Retinal pigment epithelial cell (primary cell): ENCODE measurements around the gene MED27.

Source experiments
- DNase-seq: peaks from one replicate; pipeline ENCODE4 v3.0.0-alpha.2; 2010; ENCODE audit warnings: low read depth
- H3K4me3 ChIP-seq: 2 replicates; pipeline ENCODE4 v1.5.1; 2011; ENCODE audit warnings: mild to moderate bottlenecking, low read length, control low read depth, moderate library complexity
- CTCF ChIP-seq: conservative IDR thresholded peaks from 2 replicates; pipeline ENCODE4 v1.5.1; 2011; ENCODE audit warnings: low read depth, low read length, control low read depth, inconsistent platforms

The MED27 gene

DNA sequence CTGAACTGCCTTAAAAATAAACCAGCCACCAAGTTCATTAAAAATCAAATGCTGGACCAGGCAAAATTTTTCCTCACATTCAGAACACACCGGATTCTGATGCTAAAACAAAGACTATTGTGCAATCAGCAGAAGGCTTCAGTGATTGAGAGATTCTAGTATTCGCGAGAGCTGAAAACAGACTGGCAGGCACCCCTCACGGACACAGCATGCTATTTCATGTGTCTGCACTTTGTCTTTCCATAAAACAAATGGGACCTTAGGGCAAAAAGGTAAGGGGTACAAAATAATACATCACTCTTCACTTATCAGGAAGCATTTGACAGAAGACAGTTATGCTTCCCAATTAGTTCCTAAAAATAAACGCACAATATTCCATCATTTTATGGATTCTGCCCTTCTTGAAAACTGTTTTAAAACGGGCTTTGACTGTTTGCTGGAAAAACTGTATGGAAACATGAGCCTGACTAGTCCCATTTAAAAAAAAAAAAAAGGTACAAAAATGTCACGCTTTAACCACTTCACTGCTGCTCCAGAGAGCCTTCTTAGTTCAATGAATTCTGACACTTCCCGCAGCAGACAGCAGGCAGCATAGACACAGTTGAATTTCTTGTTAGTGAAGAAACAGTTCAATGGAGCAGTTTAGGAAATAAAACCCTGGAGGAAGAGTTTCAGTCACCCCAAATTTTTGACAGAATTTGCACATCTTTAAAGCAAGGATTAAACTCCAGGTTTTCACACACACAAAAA lies 99.2 kb downstream of the MED27 start:
- no peak for TF ChIP-seq CTCF
- no peak for DNase-seq
- H3K4me3 ChIP-seq: no peak overlapping the region

DNA sequence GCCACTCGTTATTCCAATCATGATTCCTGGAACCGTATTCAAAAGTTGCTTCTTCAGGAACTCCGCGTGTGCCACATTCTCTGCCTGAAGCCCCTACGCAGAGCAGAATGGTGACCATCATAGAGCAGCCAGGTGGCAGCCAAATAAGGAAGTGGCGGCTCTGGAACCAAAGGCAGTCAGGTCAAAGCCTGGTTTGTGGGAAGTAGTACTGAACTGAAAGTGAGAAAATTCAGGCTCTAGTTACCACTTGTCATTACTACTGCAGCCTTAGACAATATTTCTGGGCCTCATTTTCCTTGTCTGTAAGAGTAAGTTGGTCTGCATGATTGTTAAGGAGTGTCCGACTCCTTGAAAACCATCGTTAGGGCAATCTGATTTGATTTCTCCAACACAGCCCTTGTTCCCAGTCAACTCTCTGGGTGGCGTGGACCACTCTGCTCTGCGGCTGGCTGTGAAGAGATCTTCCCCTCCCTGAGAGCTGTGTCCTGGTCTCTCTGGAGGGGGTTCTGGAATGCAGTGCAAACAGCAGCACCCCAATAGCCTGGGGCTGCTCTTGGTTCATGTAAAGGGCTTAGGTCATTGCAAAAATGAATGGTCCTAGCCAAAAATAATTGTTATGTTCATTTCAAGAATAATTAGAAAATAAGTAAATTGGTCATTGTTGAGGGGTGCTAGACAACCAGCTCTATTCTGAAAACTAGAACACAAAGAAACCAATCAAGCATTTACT lies 102.4 kb downstream of the MED27 start:
- TF ChIP-seq CTCF: no peak
- no peak for DNase-seq
- no peak overlapping the region for H3K4me3 ChIP-seq

DNA sequence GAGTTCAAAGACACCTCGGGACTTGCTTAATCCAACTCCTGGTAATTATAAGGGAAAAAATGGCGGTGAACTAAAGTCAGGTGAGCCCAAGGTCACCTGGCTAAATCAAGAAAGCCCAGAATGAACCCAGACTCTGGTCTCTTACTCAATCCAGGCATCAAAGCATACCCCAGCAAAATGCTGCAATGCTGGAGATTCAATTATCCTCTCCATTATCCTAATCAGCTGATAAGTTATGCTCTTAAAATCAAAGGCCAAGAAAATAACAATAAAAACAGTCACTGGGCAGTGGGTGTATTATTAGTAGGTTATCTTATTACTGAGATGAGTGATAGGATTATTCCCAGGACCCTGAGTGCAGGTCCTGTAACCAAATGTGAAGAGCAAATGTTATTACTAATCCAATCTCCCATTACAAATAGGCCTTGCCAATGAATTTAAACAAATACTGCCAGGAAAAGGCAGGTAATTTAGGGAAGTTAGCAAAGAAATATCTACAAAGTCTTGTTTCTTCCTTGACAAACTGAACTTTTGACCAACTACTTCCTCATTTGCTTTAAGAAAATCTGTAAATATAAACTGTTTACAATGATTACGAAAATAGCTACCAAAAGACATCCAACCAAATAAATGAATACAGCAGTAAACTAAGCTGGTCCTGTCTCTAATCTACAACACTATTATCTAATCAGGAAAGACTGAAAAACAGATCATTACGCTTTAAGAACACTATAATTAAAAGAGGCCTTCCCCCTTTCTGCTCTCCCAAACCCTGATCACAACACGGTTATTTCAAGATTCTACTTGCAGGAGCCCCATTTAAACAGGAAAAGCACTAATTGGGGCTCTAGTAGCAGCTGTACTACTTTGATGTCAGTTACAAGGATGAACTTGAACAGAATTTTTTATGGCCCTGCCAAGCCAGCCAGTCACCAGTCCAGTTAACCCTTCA lies 103.2 kb downstream of the MED27 start:
- H3K4me3 ChIP-seq: no peak overlapping the region
- TF ChIP-seq CTCF: no peak

GRCh38 chr9:131972889-131973288 lies 106.8 kb downstream of the MED27 start:
- no peak overlapping the region for H3K4me3 ChIP-seq
- TF ChIP-seq CTCF: no peak
- no peak for DNase-seq

More for the DNA sequence above, 103.2 kb downstream of the MED27 start:
- DNase-seq: no peak

DNA sequence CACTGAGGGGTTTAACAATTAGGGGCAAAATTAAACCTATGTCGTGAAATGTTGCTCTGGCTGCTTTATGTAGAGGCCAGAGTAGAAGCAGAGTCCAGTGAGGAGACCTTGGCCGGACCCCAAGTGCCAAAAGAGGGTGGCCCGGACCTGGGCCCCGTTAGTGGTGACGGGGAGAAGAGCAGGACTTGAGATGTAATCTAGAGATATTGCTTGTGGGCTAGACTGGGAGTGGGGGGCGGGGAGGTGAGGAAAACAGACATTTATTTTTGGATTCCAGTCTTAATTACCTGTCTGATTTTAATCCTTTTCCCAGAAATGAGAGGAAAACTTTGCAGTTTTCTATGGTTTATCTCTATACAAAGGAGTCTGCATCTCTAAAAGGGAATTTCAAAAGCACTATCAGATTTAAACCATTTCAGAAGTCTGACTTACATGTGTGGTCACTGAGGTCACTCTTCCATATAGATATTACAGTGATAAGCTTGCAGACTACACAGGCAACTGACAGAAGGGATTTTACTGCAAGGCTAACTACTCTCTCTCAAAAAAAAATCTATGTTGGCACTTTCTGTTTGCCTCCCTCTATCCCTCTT lies 108.1 kb downstream of the MED27 start:
- H3K4me3 ChIP-seq: no peak overlapping the region
- no peak for DNase-seq
- TF ChIP-seq CTCF: no peak

DNA sequence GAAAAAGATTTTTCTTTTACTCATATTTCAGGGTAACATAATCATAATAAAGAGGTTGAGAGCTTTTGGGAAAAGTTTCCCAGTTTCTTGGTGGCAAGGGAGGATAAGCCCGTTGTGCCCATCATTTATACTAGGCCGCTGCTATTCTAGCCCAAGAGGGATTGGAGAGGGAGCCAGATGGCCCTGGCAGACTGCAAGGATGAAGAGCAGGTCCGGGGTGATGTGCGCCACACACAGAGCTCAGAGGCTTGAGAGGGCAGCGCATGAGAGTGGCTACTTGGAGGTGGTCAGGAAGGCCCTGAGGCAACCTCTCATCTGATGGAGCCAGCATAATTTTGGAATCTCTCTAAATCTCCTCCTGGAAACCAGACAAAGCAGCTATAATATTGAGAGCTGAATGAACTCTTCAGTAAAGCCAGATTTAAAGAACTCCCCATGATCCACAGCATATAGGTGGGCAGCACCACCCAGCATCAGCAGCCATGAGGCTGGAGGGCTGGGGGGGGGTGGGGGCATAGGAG lies 110.1 kb downstream of the MED27 start:
- H3K4me3 ChIP-seq: no peak overlapping the region
- no peak for DNase-seq
- TF ChIP-seq CTCF: no peak
